Measurements from ENCODE around the gene LRCH4.

- peak; percentile 38; the same call in 1 of the 2 replicates for TF ChIP-seq MAX (IDR thresholded peaks at IDR 0.05)
- TF ChIP-seq CREB1 (IDR thresholded peaks at IDR 0.05; ENCODE audit: low read depth) = peak; percentile 66
Measured at GRCh38 chr7:100584683-100585510, 1.0 kb downstream of the LRCH4 start.
